ENCODE results near the gene C16orf78. TPM values are rescaled to one million over a fixed set of nuclear protein-coding genes. Genes with fewer than 3 reads are reported as not detected.

Gene C16orf78
- total RNA-seq, 1 donor from 2014 or later, result not detected

- TF ChIP-seq EZH2phosphoT487 (IDR thresholded peaks at IDR 0.05), result no peak
- TF ChIP-seq EZH2 (IDR thresholded peaks at IDR 0.05), result no peak
- TF ChIP-seq CTCF (IDR thresholded peaks at IDR 0.05), result no peak
- Histone ChIP-seq H3K79me2 (ENCODE audit: low read depth) (no peaks in the 10 kb centered on the region), H3K27me3 (no peaks in the 10 kb centered on the region)
These were observed 2.6 kb downstream of the C16orf78 start for GRCh38 chr16:49376206-49376605.

GRCh38 chr16:49377196-49377755, 3.7 kb downstream of the C16orf78 start:
- Histone ChIP-seq H3K4me2 (no peak overlapping the region), H3F3A (ENCODE audit: low read depth) (no peaks in the 10 kb centered on the region), H3K9me3 (ENCODE audit: low read depth) (no peaks in the 10 kb centered on the region), H3K4me3 (no peak overlapping the region), H3K79me2 (ENCODE audit: low read depth) (no peaks in the 10 kb centered on the region), H3K9ac (no peak overlapping the region), H3K27ac (no peak overlapping the region), H3K36me3 (no peaks in the 10 kb centered on the region), H2AFZ (replicated peaks) (no peak overlapping the region), H3K27me3 (no peaks in the 10 kb centered on the region), H4K20me1 (ENCODE audit: low read depth) (no peaks in the 10 kb centered on the region), H3K4me1 (no peaks in the 10 kb centered on the region)
- H3K4me1 Mint-ChIP-seq, result no peaks in the 10 kb centered on the region
- TF ChIP-seq EZH2 (IDR thresholded peaks at IDR 0.05) (no peak), CTCF (IDR thresholded peaks at IDR 0.05) (no peak), EZH2phosphoT487 (IDR thresholded peaks at IDR 0.05) (no peak)
- peaks cover 6% of the 10 kb centered on the region for H3K27me3 Mint-ChIP-seq (ENCODE audit: insufficient read depth, low read depth)
- H3K27ac Mint-ChIP-seq, result no peak overlapping the region
- H3K9me3 Mint-ChIP-seq, result no peaks in the 10 kb centered on the region
- H3K36me3 Mint-ChIP-seq, result no peaks in the 10 kb centered on the region
- no peak overlapping the region for H3K4me3 Mint-ChIP-seq
- no peak for DNase-seq (ENCODE audit: low spot score)

More at GRCh38 chr16:49376206-49376605, 2.6 kb downstream of the C16orf78 start:
- Histone ChIP-seq H3K27ac (no peak overlapping the region), H3K4me1 (no peaks in the 10 kb centered on the region), H4K20me1 (ENCODE audit: low read depth) (no peaks in the 10 kb centered on the region), H2AFZ (replicated peaks) (no peak overlapping the region), H3K36me3 (no peaks in the 10 kb centered on the region), H3K9me3 (ENCODE audit: low read depth) (no peaks in the 10 kb centered on the region), H3K4me2 (no peak overlapping the region), H3F3A (ENCODE audit: low read depth) (no peaks in the 10 kb centered on the region), H3K9ac (no peak overlapping the region), H3K4me3 (no peak overlapping the region)
- Mint-ChIP-seq H3K27me3 (ENCODE audit: insufficient read depth, low read depth) (peaks cover 6% of the 10 kb centered on the region), H3K4me1 (no peaks in the 10 kb centered on the region), H3K9me3 (no peaks in the 10 kb centered on the region), H3K4me3 (no peak overlapping the region), H3K36me3 (no peaks in the 10 kb centered on the region), H3K27ac (no peak overlapping the region)
- no peak for DNase-seq (ENCODE audit: low spot score)

GRCh38 chr16:49378238-49378637, 4.6 kb downstream of the C16orf78 start:
- H3K27ac ChIP-seq, result no peak overlapping the region
- Mint-ChIP-seq H3K27me3 (ENCODE audit: insufficient read depth, low read depth) (peaks cover 8% of the 10 kb centered on the region), H3K9me3 (peaks cover 2% of the 10 kb centered on the region), H3K36me3 (no peaks in the 10 kb centered on the region), H3K27ac (no peak overlapping the region), H3K4me1 (no peaks in the 10 kb centered on the region), H3K4me3 (no peak overlapping the region)
- no peak overlapping the region for H3K4me2 ChIP-seq
- H2AFZ ChIP-seq (replicated peaks), result no peak overlapping the region
- DNase-seq (ENCODE audit: low spot score), result no peak
- H3K4me3 ChIP-seq, result no peak overlapping the region
- H3K4me1 ChIP-seq, result peaks cover 6% of the 10 kb centered on the region
- H4K20me1 ChIP-seq (ENCODE audit: low read depth), result no peaks in the 10 kb centered on the region
- H3K79me2 ChIP-seq (ENCODE audit: low read depth), result no peaks in the 10 kb centered on the region
- TF ChIP-seq EZH2 (IDR thresholded peaks at IDR 0.05) (no peak), EZH2phosphoT487 (IDR thresholded peaks at IDR 0.05) (no peak), CTCF (IDR thresholded peaks at IDR 0.05) (no peak)
- H3K36me3 ChIP-seq, result no peaks in the 10 kb centered on the region
- H3F3A ChIP-seq (ENCODE audit: low read depth), result peaks cover 8% of the 10 kb centered on the region
- no peaks in the 10 kb centered on the region for H3K9me3 ChIP-seq (ENCODE audit: low read depth)
- no peaks in the 10 kb centered on the region for H3K27me3 ChIP-seq
- H3K9ac ChIP-seq, result no peak overlapping the region

All from neural progenitor cell (in vitro differentiated cells).